HG02678 (cell line): ENCODE data around the gene RABAC1.
"Not testable (repeated sequence)": the region's sequence is repeated elsewhere in the genome, so short reads cannot be mapped to it uniquely, and the experiment has no call there.

ENCODE experiments used
- ATAC-seq: cut with Tn5 transposase; IDR thresholded peaks from one replicate; pipeline ENCODE4 v1.9.1; 2021; ENCODE audit warnings: mild to moderate bottlenecking, moderate library complexity; ENCODE audit not compliant: unreplicated experiment

Gene RABAC1

GRCh38 chr19:41917676-41918075 lies 41.4 kb downstream of the RABAC1 start:
- no peak for ATAC-seq

- ATAC-seq, result no peak
These were observed 43.2 kb downstream of the RABAC1 start for GRCh38 chr19:41915776-41916414.

GRCh38 chr19:41915021-41915775 lies 43.9 kb downstream of the RABAC1 start:
- no peak for ATAC-seq

DNA sequence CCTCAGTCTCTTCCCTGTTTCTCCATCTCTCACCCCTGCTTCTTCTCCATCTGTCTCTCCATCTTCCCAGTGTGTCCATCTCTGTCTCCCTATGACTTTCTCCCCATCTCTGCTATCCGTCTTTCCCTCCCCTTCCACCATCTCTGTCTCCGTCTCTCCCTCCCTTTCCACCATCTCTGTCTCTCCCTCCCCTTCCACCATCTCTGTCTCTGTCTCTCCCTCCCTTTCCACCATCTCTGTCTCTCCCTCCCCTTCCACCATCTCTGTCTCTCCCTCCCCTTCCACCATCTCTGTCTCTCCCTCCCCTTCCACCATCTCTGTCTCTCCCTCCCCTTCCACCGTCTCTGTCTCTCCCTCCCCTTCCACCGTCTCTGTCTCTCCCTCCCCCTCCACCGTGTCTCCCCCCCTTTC lies 44.7 kb downstream of the RABAC1 start:
- ATAC-seq, result not testable (repeated sequence)

DNA sequence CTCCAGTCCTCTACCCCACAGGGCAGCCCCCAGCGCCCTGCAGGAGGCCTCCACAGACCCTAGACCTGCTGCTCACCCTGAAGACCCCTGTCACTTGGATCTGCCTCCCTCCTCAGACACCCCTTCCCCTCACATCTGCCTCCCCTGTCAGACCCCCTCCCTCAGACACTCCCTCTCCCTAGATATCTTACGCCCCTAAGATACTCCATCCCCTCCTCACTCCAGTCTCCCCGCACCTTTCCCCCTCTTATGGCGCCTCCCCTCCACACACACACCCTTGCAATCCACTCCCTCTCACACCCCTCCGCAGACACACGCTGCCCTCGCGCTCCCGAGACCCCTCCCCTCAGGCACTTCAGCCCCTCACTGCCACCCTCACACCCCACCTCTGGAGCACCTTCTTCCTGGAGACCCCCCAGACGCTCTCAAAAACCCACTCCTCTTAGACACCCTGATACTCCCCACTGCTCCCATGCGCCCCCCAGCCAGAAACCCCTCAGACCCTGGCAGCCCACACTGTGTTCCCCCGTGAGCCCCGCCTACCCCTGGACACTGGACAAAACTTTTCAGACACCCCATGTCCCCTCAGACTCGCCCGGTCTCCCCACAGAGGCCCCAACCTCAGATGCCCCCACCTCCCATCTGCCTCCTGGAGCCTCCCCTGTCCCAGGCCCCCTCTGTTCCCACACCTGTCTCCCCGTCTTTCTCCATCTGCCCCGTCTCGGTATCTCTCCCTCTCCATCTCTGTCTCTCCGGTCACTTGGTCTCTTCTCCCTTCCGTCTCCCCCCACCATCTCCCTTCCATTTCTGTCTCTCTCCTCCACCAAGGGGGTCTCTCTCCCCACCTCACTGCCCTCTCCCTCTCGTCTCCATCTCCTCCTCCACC lies 45.3 kb downstream of the RABAC1 start:
- ATAC-seq, result no peak

GRCh38 chr19:41912899-41913537 lies 46.1 kb downstream of the RABAC1 start:
- ATAC-seq, result no peak

DNA sequence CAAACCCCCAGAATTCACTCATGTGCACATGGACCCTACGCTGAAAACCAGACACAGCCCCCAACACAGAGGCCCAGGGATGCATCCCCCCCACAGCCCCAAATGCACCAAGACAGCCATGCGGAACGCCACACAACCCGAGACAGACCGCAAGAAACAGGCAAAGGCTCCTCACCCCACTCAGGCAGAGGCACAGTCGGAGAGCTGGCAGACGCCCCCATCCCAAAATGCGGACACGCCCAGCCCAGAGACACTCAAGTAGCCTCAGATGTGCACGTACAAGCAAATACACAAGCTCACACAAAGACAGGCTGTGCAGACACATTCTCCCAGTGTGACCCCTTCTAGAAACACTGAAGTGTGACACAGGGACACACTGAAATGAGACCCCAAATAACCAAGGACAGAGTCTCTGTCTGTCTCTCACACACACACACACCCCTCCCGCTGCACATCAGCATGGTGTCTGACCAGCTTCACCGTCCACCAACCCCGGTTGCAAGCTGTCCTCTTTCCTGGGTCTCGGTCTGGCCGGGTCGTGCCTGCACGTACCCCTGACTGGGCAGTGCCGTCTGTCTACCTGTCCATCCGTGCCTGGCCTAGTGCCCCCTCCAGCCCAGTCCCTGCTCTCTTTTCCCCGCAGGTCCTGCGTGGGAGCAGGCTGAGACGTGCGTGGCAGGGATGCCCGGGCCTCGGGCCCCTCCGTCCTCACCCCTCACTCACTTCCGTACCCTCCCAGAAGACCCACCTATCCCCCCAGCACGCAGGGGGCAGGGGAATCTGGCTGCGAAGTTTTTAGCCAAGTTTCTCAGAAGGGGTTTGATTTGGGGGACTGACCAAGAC lies 47.0 kb downstream of the RABAC1 start:
- ATAC-seq, result no peak

- no peak for ATAC-seq
These were observed 47.9 kb downstream of the RABAC1 start for GRCh38 chr19:41910992-41911888.

DNA sequence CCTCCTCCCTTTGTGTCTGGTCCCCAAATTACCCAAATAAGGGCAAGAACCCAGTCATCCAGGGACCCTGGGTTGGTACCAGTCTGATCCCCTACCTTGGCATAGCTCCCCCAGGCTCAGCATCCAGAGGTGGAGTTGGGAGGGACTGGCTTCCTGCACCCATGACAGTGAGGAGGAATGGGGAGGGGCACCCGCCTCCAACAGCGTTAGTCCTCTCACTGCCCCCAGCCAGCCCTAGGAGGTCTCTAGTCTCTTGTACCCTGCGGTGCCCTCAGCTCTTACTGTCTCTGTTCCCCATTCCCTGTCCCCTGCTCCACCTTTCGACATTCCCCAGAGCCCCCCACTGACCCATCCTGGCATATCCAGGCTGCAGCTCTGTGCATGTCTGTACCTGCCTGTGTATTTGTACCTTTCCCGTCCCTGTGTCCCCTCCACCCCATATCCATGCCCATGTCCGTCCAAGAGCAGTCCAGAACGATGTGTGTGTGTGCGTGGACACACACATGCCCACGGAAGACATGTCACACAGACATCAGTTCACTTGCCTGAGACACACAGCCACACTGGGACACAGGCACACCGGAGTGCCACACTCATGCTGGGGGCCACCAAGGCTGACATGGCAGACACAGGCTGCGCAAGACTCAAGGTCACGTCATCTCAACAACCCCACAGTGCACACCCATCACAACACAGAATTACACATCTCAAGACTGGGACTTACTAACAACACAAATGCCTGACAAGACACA lies 48.7 kb downstream of the RABAC1 start:
- no peak for ATAC-seq

DNA sequence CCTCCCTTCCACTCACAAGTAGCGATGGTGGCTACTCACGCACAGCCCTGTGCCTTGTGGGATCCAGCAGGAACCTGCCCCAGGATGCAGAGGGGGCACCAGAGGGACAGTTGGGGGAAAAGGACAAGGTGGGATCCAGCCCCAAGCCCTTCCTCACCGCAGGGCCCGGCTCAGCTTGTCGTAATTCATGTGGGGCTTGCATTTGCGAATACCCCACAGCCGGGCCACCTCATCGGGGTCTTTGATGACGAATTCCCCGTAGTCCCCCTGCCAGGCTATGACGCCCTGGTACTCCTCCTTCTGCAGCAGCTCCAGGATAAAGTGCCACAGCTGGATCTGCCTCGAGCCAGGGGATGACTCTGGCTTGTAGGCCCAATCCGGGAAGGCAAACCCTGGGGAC lies 49.4 kb downstream of the RABAC1 start:
- ATAC-seq, result no peak

DNA sequence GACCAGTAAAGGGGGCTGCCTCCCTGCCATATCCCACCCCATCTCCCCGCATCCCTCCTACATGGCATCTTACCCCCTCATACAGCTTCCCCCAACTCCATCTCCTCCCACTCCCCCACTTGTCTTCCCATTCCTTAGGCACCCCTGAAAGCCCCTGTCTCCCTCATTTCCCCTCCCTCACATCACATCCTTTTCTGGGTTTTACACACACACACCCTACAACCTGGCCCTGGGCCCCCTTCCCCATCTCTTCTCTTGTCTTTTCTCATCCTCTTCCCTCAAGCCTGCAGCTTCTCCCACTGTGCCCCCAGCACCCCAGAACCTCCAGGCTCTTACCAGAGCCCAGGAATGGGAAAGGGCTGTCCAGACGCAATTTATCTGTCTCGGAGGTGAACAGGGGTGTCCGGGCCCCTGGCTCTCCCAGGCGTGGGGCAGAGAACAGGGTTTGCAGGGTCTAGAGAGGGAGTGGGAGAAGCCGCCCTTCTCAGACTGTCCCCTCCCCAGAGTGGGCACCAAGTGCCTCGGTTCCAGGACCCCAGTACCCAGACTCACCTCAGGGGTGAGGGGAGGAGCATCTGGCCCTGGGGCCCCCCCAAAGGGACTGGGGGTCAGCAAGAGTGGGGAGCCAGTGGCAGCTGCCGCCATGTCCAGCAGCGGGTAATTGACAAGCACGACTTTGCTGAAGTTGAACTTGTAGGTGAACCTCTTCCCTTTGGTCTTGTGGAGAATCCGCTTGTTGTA lies 50.2 kb downstream of the RABAC1 start:
- ATAC-seq, result no peak

GRCh38 chr19:41907994-41908615 lies 51.0 kb downstream of the RABAC1 start:
- ATAC-seq, result no peak

GRCh38 chr19:41906916-41907680 lies 52.0 kb downstream of the RABAC1 start:
- ATAC-seq, result no peak
